Measurements from ENCODE around the gene ABCC4.

Gene ABCC4

GRCh38 chr13:94984958-94985357 lies 316.3 kb downstream of the ABCC4 start:
- FAIRE-seq, result no peak

- no peak for FAIRE-seq
These were observed 322.7 kb downstream of the ABCC4 start for GRCh38 chr13:94978516-94978915.

DNA sequence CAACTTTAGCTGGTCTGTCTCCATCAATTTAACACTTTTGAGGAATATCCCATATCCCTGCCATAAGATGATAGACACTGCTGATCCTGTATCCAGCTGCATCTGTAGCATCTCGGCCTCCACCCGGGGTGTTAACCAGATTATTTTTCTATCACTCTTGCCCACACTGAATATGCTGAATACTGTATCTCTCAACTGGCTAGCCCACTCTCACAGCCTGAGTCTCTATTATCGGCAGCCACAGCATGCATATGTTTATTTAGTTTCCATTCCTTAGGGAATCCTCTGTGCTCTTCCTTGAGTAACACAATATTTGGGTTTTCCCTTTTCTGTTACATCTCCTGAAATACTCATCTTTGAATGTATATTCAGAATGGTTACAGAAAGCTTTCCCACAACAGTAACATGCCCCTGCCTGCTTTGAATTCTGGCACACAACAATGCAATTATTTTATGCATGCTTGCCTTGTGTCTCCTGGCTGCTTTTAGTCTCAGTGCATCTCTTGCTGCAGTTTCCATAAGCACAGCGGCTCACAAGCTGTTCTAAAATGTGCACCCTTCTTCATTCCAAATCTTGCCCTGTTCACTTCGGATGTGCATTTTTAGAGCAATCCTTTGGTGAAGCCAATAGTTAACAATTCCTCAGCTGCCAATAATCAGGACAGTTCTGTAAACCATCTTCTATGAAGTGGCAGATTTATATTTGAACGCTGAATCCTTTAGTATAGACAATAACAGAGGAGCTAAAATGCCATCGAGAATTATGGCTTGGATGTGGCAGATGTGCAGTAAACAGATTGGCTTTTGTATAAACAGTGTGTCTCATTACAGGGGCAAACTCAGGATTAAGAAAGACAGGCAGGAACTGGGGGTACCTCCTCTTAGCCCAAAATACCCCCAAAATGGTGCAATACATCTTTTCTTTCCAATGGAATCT lies 327.0 kb downstream of the ABCC4 start:
- no peak for FAIRE-seq

DNA sequence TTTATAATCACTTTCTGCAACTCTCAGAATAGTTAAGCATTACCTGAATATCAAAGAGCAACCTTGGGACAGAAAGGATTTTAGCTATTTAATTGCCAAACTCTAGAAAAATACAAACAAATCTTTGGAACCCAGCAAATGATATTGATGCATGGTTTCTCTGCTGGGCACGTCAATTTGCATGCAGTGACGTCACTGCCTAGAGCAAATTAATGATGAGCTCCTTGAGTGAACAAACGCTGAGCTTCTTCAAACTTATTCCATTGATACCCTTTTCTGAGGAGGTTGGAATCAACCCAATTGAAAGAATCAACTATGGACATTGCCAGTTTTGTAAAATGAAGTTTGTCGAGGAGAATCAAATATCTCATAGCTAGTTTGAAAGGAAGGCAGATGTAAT lies 329.0 kb downstream of the ABCC4 start:
- no peak for FAIRE-seq

Measured in G401.6 (cell line).